Measurements from ENCODE around the gene TNFAIP8. TPM values are rescaled to one million over a fixed set of nuclear protein-coding genes. Genes with fewer than 3 reads are reported as not detected.
"Not testable (repeated sequence)": the region's sequence is repeated elsewhere in the genome, so short reads cannot be mapped to it uniquely, and the experiment has no call there.

The TNFAIP8 gene
- total RNA-seq, 2 donors from 2014 or later: 5.6 to 8.9 TPM

DNA sequence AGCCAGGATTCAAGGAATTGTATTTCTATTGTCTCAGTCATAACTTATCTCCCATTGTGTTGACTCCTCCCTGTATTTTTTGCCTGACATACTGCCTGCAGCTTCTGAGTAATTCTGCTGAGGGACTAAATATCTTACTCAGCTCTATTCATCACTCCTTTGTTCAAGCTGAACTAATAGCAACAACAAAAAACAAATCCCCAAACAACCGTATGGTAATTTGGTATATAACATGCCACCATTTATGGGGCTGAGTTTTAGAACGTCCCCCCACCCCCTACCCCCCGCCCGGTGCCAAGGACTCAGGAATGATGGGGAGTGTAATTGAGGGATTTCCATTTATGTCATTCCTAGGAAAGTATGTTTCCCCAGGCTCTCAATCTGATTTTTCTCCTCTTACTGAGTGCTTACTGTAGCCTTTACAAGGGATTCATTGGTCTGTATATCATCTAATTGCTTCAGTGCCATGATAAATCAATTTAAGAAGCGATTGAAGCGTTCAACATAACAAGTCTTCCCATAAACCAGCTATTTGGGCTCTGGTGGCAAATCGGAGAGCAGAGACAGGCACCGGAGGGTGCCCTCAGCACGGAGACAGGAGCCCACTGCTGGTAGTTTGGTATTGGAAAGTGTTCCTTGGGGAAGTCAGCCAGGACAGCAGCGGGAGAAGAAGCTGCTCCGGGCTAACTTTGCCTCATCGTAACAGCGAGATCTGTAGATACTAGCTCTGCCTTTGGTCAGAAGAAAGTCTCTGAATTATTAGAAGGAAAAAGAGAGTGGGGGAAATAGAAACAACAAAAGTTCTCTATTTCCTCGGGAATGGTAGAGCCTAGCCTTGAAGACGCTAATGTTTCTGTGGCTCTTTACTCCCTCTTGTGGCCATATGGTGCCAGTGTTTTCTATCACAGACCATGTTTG is 55.8 kb downstream of the TNFAIP8 start:
- H3K27ac ChIP-seq: peak overlapping the region; percentile 56 to 70

DNA sequence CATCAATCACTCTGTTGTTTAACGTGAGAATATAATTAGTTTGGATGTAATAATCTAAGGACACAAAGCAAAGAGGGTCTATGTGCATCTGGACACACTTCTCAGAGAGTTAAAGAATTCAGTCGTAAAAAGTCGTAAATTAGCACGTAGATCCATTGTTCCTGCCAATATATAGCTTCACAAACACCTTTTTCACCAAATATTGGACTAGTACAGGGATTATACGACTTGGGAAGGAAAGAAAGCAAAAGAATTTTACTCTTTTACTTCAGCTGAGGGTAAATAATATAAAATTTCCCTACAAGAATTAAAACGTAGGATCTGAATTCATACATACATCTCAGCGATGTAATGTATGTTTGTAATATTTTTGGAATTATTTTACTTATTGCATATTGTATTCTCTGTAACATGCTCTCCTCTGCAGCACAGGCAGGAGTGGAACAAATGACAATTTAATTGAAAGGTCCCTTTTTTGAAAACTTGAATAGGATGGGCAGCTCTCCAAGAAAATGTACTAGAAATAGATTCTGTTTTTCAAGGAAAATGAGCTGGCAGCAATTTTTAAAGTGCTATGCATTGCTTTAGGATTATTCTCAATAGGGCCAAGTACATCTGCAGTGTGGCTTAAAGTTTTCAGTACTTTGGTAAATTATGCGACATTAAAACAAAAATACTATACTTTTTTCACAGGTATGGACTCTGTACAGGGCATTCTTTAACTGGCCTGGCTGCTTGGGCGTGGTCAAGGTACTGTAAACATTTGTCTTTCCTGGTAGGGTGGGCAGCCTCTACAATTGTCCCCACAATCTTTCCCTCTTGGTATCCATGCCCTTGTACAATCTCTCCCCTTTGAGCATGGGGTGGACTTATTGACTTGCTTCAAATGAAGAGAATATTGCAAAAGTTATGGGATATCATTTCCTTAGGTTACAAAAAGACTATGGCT is 56.7 kb downstream of the TNFAIP8 start:
- no peak for DNase-seq (ENCODE audit: low spot score)
- TF ChIP-seq, protein P1, sequence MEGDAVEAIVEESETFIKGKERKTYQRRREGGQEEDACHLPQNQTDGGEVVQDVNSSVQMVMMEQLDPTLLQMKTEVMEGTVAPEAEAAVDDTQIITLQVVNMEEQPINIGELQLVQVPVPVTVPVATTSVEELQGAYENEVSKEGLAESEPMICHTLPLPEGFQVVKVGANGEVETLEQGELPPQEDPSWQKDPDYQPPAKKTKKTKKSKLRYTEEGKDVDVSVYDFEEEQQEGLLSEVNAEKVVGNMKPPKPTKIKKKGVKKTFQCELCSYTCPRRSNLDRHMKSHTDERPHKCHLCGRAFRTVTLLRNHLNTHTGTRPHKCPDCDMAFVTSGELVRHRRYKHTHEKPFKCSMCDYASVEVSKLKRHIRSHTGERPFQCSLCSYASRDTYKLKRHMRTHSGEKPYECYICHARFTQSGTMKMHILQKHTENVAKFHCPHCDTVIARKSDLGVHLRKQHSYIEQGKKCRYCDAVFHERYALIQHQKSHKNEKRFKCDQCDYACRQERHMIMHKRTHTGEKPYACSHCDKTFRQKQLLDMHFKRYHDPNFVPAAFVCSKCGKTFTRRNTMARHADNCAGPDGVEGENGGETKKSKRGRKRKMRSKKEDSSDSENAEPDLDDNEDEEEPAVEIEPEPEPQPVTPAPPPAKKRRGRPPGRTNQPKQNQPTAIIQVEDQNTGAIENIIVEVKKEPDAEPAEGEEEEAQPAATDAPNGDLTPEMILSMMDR (IDR thresholded peaks at IDR 0.05): no peak
- no peak overlapping the region for H3K27ac ChIP-seq

More for the DNA sequence above, 55.8 kb downstream of the TNFAIP8 start:
- H3K27me3 ChIP-seq: no peaks in the 10 kb centered on the region
- peaks cover 0 to 13% of the 10 kb centered on the region in 2 donors for H3K4me1 ChIP-seq
- H3K4me3 ChIP-seq: peak overlapping the region; percentile 30 to 49
- DNase-seq (ENCODE audit: low spot score): peak; percentile 66
- TF ChIP-seq, protein P1 (IDR thresholded peaks at IDR 0.05): peak; percentile 77 to 95
- no peaks in the 10 kb centered on the region for H3K36me3 ChIP-seq
- no peaks in the 10 kb centered on the region for H3K9me3 ChIP-seq

DNA sequence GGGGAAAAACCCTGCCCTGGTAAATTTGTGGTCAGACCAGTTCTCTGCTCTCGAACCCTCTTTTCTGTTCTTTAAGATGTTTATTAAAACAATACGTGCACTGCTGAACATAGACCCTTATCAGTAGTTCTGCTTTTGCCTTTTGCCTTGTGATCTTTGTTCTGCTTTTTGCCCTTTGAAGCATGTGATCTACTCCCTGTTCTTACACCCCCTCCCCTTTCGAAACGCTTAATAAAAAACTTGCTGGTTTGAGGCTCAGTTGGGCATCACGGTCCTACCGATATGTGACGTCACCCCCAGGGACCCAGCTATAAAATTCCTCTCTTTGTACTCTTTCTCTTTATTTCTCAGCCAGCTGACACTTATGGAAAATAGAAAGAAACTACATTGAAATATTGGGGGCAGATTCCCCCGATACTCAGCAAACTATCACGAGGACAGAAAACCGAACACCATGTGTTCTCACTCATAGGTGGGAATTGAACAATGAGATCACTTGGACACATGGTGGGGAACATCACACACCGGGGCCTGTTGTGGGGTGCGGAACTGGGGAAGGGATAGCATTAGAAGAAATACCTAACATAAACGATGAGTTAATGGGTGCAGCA is 58.4 kb downstream of the TNFAIP8 start:
- not testable (repeated sequence) for H3K4me3 ChIP-seq; H3K36me3 ChIP-seq; H3K27me3 ChIP-seq; H3K27ac ChIP-seq; H3K9me3 ChIP-seq; DNase-seq (ENCODE audit: low spot score)
- H3K4me1 ChIP-seq: peaks cover 0 to 23% of the 10 kb centered on the region in 2 donors

More for the DNA sequence above, 56.7 kb downstream of the TNFAIP8 start:
- H3K4me1 ChIP-seq: peaks cover 0 to 13% of the 10 kb centered on the region in 2 donors
- no peaks in the 10 kb centered on the region for H3K9me3 ChIP-seq
- no peaks in the 10 kb centered on the region for H3K27me3 ChIP-seq
- H3K4me3 ChIP-seq: no peak overlapping the region
- H3K36me3 ChIP-seq: no peaks in the 10 kb centered on the region

DNA sequence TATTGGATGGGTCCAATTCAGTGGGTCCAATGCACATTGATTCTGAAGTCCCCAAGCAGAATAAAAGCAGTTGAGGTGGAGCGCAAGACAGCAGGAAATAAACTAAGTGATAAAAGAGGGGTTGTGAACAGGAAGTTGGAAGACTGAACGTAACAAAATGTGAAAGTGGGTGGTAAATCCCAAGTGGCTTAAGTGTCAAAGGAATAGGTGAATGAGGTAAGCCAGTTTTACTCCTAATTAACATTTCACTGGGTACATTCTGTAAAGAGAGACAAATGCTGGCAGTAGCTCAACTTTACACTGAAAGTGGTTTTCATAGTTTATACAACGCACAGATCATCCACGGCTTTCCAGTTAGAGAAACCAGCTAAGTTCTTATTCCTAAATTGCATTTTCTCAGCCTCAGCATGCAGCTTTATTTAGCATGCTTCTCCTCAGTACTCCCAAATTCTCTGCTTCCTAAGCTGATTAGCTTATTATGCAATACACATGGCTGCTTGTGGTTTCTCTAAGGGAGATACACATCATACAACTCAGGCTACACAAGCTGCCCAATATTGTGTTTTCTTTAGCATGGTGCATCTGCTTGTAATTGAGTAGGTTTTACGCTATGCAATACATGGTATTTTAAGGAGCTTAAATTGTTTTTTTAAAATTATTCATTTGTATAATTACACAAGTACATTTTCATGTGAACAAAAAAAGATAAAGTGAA is 62.2 kb downstream of the TNFAIP8 start:
- H3K4me3 ChIP-seq: no peak overlapping the region
- DNase-seq (ENCODE audit: low spot score): no peak
- no peaks in the 10 kb centered on the region for H3K27me3 ChIP-seq
- H3K4me1 ChIP-seq: peaks cover 0 to 10% of the 10 kb centered on the region in 2 donors
- H3K9me3 ChIP-seq: no peaks in the 10 kb centered on the region
- TF ChIP-seq, protein P1 (IDR thresholded peaks at IDR 0.05): no peak
- H3K36me3 ChIP-seq: no peaks in the 10 kb centered on the region
- no peak overlapping the region for H3K27ac ChIP-seq

DNA sequence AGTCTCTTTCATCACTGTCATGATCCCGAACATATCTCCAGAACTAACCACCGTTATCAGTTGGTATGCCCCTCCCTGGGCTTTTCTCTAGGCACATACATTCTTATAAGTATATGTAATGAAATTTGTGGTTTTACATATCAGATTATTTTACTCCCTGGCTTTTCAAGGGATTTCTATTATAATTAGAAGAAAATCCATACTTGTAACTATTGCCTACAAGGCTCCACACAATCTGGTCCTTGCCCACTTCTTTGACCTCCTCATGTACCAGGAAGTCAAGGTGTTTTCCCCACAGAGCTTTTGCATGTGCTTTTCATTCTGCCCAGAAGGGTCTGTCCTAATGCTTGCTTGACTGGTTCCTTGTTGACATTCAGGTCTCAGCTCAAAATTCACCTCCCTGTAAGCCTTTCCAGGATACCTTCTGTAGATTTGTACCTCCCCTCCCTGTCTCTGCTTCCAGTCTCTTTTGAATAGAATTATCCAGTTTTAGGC is 62.8 kb downstream of the TNFAIP8 start:
- Histone ChIP-seq H3K4me3 (no peak overlapping the region), H3K9me3 (no peaks in the 10 kb centered on the region), H3K27ac (no peak overlapping the region), H3K4me1 (peaks cover 0 to 10% of the 10 kb centered on the region in 2 donors), H3K36me3 (no peaks in the 10 kb centered on the region), H3K27me3 (no peaks in the 10 kb centered on the region)
- TF ChIP-seq, protein P1 (IDR thresholded peaks at IDR 0.05): no peak
- DNase-seq (ENCODE audit: low spot score): no peak
